Lower leg skin (tissue), 4 donors: ENCODE measurements around the gene KLB. TPM values are rescaled to one million over a fixed set of nuclear protein-coding genes. Genes with fewer than 3 reads are reported as not detected.
"Not testable (repeated sequence)": the region's sequence is repeated elsewhere in the genome, so short reads cannot be mapped to it uniquely, and the experiment has no call there.

ENCODE experiments used
- DNase-seq, 2 donors: peaks; one replicate each; pipeline ENCODE4 v3.0.0-alpha.2; 2019; ENCODE audit warnings: low spot score in 2 of 2
- H3K4me3 ChIP-seq: fragments of 200-600 bp; sonication (generic); 2 replicates; pipeline ENCODE4 v1.5.1; 2017; ENCODE audit warnings: mild to moderate bottlenecking, low read depth; ENCODE audit not compliant: poor library complexity, severe bottlenecking
- CTCF ChIP-seq, 3 donors: fragments of 450-650 bp; IDR thresholded peaks; one replicate each; pipeline ENCODE4 v1.5.1; 2016; ENCODE audit warnings: antibody characterized with exemption in 3 of 3, mild to moderate bottlenecking in 3 of 3, moderate library complexity in 2 of 3
- POLR2A ChIP-seq, 2 donors: fragments of 450-650 bp; IDR thresholded peaks; one replicate each; pipeline ENCODE4 v1.6.1; 2016 to 2017; ENCODE audit warnings: antibody characterized with exemption in 2 of 2, mild to moderate bottlenecking in 1 of 2, moderate library complexity in 1 of 2
- WGBS, 2 donors: methylation state at CpG; one replicate each; pipeline ENCODE4 v1.1.5; 2018; 5-methylcytosine and 5-hydroxymethylcytosine counted together
- intact Hi-C: fragments of 100-400 bp; cut with DNase I; formaldehyde crosslinking; loops from one replicate; pipeline ENCODE4 v1.15.0; 2023; ENCODE audit warnings: low total_unique reads
- total RNA-seq, 4 donors: library from RNA; depleted of rRNA; stranded (reverse); fragments of >200 nt; gene quantifications; one replicate each; pipeline ENCODE4 v1.1.0, GENCODE V29; 2016

The KLB gene
- total RNA-seq, 4 donors from 2014 or later: 0.38 to 0.74 (median 0.45) TPM

- H3K4me3 ChIP-seq: peak within 1 kb of the TSS; percentile 95
- peak; percentile 89 to 99 for DNase-seq
- TF ChIP-seq POLR2A (IDR thresholded peaks at IDR 0.05) (no peak), CTCF (IDR thresholded peaks at IDR 0.05) (no peak)
- intact Hi-C loops: no loop called here
- WGBS, 2 donors: 3% methylated on average over 55 to 60 of the region's 60 CpGs
Observed at GRCh38 chr4:39365830-39366771, 40.6 kb upstream of the KLB start, which contains the start of gene RFC1. Gene RFC1, minus strand, starts transcription at chr4:39366362. Its CDS starts 121 bp downstream, at chr4:39366241.

GRCh38 chr4:39367166-39367565 lies 39.6 kb upstream of the KLB start:
- intact Hi-C loops: no loop called here
- TF ChIP-seq CTCF (IDR thresholded peaks at IDR 0.05) (no peak), POLR2A (IDR thresholded peaks at IDR 0.05) (no peak)
- 87% methylated on average over 6 of the region's 6 CpGs for WGBS, 2 donors
- H3K4me3 ChIP-seq: no peak overlapping the region
- DNase-seq: no peak

GRCh38 chr4:39369301-39369700 lies 37.4 kb upstream of the KLB start:
- intact Hi-C loops: no loop called here
- no peak overlapping the region for H3K4me3 ChIP-seq
- WGBS, 2 donors: 52 to 57% methylated on average over 4 of the region's 4 CpGs
- DNase-seq: no peak
- TF ChIP-seq POLR2A (IDR thresholded peaks at IDR 0.05) (no peak), CTCF (IDR thresholded peaks at IDR 0.05) (no peak)

- whole genome bisulfite sequencing, 2 donors: 81 to 87% methylated on average over 6 of the region's 6 CpGs
- intact Hi-C loops, DNase-seq, H3K4me3 ChIP-seq: not testable (repeated sequence)
Observed at GRCh38 chr4:39371209-39371608, 35.5 kb upstream of the KLB start.

- intact Hi-C loops: no loop called here
- DNase-seq: no peak
- TF ChIP-seq POLR2A (IDR thresholded peaks at IDR 0.05) (no peak), CTCF (IDR thresholded peaks at IDR 0.05) (no peak)
- no peak overlapping the region for H3K4me3 ChIP-seq
- 72 to 74% methylated on average over 4 of the region's 4 CpGs for WGBS, 2 donors
Observed at GRCh38 chr4:39375478-39375877, 31.3 kb upstream of the KLB start.

GRCh38 chr4:39383690-39384089 lies 23.0 kb upstream of the KLB start:
- H3K4me3 ChIP-seq: no peak overlapping the region
- TF ChIP-seq POLR2A (IDR thresholded peaks at IDR 0.05) (no peak), CTCF (IDR thresholded peaks at IDR 0.05) (no peak)
- 75 to 89% methylated on average over 1 of the region's 1 CpG for WGBS, 2 donors
- no peak for DNase-seq
- intact Hi-C loops: no loop called here
